ENCODE data around the gene PER1.

GRCh38 chr17:8142887-8143580 is 9.2 kb downstream of the PER1 start:
- TF ChIP-seq CTCF (IDR thresholded peaks at IDR 0.05), result no peak
- no peak for TF ChIP-seq POLR2A (IDR thresholded peaks at IDR 0.05)
- TF ChIP-seq EP300 (IDR thresholded peaks at IDR 0.05), result no peak

Measured in sigmoid colon (tissue), 4 donors.